GM18511 (cell line): ENCODE data around the gene CPNE8.

ENCODE experiments used
- ATAC-seq: cut with Tn5 transposase; IDR thresholded peaks from one replicate; pipeline ENCODE4 v1.9.1; 2021; ENCODE audit warnings: mild to moderate bottlenecking, moderate library complexity; ENCODE audit not compliant: unreplicated experiment

The CPNE8 gene

GRCh38 chr12:38905480-38906351 is at the start of gene CPNE8:
CPNE8 (minus strand) TSS chr12:38905591; CDS start chr12:38905534, 57 bp downstream.
- ATAC-seq = peak; percentile 61

GRCh38 chr12:38954238-38954873 is 49.0 kb upstream of the CPNE8 start:
- no peak for ATAC-seq

- ATAC-seq = no peak
Measured at GRCh38 chr12:38949363-38949762, 44.0 kb upstream of the CPNE8 start.

DNA sequence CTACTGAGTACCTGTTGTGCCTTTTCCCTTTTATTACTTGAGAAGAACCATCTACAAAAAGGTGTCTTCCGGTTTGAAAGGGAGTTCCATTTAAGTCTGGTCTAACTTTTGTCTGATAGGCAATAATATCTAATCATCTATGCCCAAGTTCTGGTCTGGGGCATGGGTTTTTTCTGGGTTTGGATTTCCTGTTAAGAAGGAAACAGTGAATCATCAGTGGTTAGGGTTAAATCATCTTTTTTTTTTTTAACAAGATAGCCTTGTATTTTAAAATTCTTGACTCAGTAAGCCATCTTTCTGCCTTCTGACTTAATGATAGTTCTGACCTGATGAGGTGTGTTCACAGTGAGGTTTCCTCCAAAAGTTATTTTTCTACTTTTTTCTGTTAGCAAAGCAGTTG is 29.3 kb upstream of the CPNE8 start:
- no peak for ATAC-seq

GRCh38 chr12:38934078-38934584 is 28.7 kb upstream of the CPNE8 start:
- ATAC-seq = no peak

- ATAC-seq = no peak
Measured at GRCh38 chr12:38932320-38932719, 26.9 kb upstream of the CPNE8 start.

GRCh38 chr12:38931461-38931860 is 26.1 kb upstream of the CPNE8 start:
- no peak for ATAC-seq

DNA sequence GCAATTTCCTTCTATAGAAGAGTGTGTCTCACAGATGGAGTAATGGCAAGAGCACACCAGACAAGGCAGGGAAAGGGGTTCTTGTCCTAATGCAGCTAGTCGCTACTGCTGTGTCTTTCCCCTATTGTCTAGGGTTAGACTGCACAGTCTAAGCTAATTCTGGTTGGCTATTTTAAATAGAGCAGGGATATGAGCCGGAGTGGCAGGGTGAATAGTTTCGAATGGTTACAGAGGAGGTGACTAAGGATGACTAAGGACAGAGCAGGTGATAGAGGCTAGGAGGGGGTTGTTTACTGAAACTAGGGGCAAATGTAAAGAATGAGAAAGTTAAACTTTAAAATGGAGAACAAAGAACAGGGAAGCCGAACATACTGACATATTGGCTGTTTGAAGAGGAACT is 25.6 kb upstream of the CPNE8 start:
- no peak for ATAC-seq

GRCh38 chr12:38926501-38926900 is 21.1 kb upstream of the CPNE8 start:
- ATAC-seq = no peak

GRCh38 chr12:38921025-38921677 is 15.8 kb upstream of the CPNE8 start:
- ATAC-seq = peak; percentile 96

GRCh38 chr12:38919191-38919590 is 13.8 kb upstream of the CPNE8 start:
- ATAC-seq = no peak

DNA sequence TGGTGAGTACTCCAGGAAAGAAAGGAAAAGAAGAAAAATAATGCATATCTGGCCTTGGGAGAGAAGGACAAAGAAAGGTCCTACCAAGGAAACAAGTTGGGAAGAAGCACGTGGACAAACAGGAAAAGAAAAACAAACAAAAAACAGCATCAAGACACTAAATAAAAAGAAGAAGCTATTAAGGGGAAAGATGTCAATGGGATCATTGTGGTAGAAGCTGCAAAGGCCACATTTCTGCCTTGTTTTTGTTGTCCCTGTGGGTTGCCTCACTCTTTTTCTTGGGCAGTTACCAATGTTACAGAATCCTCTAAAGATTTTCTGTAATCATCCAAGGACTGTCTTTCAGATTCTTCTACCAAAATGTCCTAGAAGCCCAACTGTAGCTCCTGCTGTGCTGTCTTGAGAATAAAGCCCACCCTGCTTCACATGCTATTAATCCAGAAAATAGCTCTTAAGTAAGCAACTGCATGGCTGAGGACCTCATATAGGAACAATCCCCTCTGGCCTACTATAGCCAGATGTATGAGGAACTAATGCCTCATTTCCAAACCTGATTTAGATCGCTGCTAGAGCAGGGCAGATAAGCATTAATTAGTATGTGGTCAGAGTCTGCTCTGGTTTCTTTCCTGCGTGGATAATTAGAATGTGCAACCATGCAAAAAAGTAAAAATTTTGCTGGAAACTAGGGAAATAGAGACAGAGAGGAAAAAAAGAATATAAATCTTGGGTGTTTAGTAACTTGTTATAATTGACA is 10.2 kb upstream of the CPNE8 start:
- no peak for ATAC-seq

DNA sequence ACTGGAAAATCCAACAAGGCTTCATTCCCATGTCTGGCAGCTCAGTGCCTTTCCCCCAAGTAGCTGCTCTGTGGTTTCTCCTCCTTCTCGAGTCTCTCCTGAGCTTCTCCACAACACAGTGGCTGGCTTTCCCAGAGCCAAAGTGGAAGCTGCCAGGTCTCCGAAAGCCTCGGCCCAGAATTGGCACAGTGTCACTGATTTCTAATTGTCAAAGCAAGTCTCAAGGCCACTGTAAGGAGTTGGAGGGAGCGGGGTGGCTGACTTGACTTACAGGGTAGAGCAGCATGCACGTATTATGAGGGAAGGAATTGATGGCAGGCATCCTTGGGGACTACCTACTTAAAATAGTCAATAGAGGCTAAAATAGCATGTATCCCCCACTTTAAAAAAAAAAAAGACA is 6.7 kb upstream of the CPNE8 start:
- ATAC-seq = no peak

DNA sequence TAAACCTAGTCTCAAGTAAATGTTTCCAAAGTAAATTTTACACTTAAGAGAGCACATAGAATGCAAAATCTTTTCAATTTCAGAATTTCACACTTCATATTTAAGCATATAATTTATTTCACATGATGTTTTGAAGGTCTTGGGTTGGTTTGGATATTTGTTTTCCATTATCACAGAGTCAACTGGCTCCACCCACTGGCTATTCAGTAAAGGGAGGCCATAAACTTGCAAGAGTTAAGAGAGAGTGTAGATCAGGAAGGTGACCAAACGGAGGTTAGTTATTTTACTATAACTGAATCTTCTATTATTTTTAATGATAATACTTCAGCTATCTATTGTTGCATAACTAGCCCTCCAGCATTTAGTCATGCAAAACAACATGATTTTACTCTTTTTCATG is 6.2 kb upstream of the CPNE8 start:
- ATAC-seq = no peak

GRCh38 chr12:38907201-38907923 is 2.0 kb upstream of the CPNE8 start:
- ATAC-seq = no peak

DNA sequence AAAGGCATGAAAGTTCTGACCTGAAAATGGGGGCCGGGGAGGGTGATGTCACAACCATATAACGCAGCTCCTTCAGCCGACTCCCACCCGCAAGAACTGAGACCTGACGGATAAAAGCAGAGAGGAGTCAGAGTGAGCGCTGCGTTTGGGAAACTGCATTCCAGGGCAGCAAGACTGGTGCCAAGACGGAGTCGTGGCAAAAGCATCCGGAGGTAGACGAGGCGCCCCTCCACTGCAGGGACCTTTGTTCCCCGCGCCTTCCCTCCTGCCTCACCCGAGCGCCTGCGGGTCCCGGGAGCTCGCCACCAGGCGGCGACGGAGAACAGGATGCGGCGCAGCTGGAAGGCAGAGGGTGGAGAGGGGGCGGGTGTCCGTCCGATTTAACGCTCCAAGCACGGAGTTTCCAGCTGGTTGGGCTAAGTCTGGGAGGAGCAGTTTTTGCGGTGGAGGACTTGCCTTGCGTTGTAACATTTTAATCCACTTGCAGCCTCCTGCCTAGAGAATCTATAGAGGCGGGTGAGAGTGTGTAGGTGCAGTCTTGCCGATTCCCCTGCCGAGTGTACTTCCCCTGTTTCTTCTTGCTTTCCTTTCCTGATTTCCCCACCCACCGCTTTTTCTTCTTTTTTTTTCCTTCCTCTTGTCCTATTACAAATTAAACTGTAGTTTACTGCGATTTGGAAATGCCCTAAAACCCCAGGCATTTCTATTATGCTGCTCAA is 1.2 kb upstream of the CPNE8 start:
- peak; percentile 60 for ATAC-seq

GRCh38 chr12:38904537-38905479 is 583 bp downstream of the CPNE8 start:
- ATAC-seq = peak; percentile 71

DNA sequence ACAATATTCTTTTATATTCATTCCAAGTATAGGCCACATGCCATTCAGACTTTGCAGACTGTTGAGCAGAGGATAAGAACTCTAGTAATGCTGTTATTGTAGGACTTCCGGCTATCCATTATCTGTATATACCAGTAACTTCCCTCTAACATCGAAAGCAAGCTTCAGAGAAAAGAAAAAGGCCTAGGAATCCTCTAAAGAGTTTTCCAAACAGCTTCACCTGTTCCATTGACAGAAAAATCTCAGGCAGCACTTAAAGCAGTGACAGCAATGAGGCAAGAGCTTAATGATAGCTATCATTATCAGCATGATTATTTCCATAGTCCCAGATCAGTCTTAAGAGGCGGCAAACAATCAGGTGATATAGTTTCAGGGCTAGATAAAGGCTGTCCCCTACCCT is 1.8 kb downstream of the CPNE8 start:
- no peak for ATAC-seq
